HG02759 (cell line): Measurements from ENCODE around the gene ENOX1.
"Not testable (repeated sequence)": the region's sequence is repeated elsewhere in the genome, so short reads cannot be mapped to it uniquely, and the experiment has no call there.

Source experiments
- ATAC-seq: cut with Tn5 transposase; IDR thresholded peaks from one replicate; pipeline ENCODE4 v1.9.1; 2021; ENCODE audit warnings: mild to moderate bottlenecking, moderate library complexity; ENCODE audit not compliant: unreplicated experiment

Gene ENOX1

DNA sequence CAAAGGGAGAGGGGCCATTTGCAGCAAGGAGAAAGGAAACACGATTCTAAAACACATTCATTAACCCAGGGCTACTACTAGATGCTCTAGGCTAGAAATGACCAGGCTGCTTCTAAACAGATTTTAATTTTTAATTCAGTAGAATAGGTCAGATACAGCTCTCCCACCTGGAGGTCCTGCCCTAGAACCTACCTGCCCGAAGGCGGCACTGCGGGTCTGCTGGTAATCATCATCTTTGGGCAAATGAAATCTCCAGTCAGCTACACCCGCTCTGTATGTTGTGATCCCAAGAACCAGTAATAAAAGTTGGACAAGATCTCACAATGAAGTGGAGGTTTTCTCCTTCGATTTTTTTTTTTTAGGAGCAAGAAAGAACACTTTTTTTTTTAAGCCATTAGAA, 345.3 kb downstream of the ENOX1 start:
- ATAC-seq = no peak

DNA sequence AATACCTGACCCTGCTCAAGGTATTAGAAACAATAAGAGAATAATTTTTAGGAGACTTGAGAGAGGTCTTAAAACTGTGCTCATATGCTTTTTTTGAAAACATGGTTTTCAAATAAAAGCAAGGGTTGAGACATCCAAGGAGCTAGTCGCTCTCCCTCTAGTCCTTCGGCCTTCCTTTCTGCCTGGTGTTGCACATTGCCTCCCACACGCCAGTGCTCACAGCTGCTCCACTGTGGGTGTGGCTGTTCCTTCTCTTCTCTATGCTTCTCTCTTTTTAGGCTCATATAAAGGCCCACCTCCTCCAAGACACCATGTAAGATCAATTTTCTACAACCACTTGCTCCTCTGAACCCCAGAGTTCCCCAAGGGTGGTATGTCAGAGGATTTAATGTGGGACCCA, 352.6 kb downstream of the ENOX1 start:
- no peak for ATAC-seq

DNA sequence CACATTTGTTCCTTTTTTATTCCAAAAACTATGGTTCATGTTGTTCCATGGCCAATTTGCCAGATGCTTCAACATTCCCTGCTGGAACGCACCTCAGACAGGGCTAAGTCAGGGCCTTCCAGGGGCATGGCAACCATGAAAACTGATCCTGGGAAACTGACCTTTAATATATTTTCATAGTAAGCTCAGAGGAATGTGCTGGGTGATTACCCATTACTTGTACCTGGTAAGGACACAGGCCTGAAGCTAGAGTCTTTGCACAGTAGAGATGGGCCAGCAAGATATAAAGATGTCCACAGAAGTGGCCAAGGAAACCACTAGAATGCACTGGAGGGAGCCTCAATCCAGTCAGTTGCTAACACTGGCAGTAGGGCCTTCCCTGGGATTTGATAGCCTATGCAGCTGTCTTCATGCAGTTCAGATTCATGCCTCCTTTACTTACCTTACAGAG, 353.1 kb downstream of the ENOX1 start:
- ATAC-seq = no peak

- ATAC-seq = no peak
These were observed 353.8 kb downstream of the ENOX1 start for GRCh38 chr13:43432958-43433357.

- no peak for ATAC-seq
These were observed 354.9 kb downstream of the ENOX1 start for GRCh38 chr13:43431841-43432240.

DNA sequence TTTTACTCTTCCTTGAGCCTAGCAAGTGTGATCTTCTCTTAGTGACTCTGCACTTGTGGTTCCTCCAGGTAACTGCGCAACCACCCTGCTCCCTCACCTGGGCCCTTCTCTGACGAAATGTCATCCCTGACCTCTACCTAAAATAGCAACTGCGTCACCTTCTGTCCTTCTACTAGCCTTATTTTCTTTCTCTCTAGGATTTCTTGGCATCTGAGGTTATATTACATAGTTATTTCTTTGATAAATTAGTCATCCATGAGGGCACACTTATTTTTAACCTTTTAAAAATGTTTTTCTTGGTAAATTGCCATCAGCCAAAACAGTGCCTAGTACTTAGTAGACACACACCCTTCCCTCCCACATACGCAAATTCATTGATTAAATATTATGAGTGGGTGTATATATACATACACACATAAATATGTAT, 355.5 kb downstream of the ENOX1 start:
- ATAC-seq = no peak

- ATAC-seq = no peak
These were observed 358.1 kb downstream of the ENOX1 start for GRCh38 chr13:43428545-43429296.

- ATAC-seq = no peak
These were observed 360.4 kb downstream of the ENOX1 start for GRCh38 chr13:43426355-43426754.

DNA sequence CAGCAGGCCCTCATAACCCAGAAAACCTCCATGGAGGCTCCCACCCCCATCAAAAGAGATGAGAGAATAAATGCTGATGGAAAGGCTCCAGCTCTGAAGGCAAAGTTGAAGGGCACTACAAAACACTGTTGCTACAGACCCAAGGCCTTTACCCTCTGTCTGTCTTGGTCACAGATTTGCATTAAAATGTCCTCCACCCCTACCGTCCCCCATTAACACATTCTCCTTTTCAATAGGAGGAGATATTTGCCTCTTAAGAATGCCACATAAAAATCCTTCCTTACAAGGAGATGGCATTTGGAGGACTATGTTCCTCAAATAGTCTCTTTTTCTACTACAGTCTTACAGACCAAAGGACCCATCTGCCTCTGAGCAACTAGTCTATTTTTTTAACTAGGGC, 361.5 kb downstream of the ENOX1 start:
- ATAC-seq = no peak

DNA sequence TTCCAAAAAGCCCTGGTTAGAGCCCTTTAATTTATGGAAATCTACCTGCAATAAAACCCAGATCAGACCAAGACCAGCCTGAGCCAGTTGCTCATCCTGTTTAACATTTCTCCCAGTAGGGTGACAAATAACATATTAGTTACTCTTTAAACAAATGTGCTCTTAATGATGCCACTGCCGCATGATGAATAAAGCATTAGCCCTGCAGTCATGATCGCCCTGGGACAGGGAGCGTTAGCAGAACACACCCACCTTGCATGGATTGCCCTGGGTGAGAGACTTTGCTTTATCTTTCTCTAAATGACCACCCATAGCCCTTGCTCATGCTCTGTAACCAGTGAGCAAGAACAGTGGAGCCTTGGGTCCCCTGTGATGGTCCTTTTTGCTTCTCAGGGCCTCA, 362.4 kb downstream of the ENOX1 start:
- ATAC-seq = no peak

- no peak for ATAC-seq
These were observed 364.7 kb downstream of the ENOX1 start for GRCh38 chr13:43422116-43422515.

DNA sequence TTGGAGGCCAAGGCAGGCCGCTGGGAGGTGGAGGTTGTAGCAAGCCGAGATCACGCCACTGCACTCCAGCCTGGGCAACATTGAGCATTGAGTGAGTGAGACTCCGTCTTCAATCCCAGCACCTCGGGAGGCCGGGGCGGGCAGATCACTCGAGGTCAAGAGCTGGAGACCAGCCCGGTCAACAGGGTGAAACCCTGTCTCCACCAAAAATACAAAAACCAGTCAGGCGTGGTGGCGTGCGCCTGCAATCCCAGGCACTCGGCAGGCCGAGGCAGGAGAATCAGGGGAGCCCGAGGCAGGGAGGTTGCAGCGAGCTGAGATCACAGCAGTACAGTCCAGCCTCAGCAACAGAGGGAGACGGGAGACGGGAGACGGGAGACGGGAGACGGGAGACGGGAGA, 369.9 kb downstream of the ENOX1 start:
- ATAC-seq = not testable (repeated sequence)

DNA sequence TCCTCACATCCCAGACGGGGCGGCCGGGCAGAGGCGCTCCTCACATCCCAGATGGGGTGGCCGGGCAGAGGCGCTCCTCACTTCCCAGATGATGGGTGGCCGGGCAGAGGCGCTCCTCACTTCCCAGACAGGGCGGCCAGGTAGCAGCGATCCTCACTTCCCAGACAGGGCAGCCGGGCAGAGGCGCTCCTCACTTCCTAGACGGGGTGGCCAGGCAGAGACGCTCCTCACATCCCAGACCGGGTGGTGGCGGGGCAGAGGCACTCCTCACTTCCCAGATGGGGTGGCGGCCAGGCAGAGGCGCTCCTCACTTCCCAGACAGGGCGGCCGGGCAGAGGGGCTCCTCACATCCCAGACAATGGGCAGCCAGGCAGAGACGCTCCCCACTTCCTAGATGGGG, 370.4 kb downstream of the ENOX1 start:
- not testable (repeated sequence) for ATAC-seq

DNA sequence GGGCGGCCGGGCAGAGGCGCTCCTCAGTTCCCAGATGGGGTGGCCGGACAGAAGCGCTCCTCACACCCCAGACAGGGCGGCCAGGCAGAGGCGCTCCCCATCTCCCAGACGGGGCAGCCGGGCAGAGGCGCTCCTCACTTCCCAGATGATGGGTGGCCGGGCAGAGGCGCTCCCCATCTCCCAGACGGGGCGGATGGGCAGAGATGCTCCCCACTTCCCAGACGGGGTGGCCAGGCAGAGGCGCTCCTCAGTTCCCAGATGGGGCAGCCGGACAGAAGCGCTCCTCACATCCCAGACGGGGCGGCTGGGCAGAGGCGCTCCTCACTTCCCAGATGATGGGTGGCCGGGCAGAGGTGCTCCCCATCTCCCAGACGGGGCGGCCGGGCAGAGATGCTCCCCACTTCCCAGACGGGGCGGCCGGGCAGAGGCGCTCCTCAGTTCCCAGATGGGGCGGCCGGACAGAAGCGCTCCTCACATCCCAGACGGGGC, 370.8 kb downstream of the ENOX1 start:
- ATAC-seq = not testable (repeated sequence)

GRCh38 chr13:43414111-43414510, 372.7 kb downstream of the ENOX1 start:
- ATAC-seq = no peak

DNA sequence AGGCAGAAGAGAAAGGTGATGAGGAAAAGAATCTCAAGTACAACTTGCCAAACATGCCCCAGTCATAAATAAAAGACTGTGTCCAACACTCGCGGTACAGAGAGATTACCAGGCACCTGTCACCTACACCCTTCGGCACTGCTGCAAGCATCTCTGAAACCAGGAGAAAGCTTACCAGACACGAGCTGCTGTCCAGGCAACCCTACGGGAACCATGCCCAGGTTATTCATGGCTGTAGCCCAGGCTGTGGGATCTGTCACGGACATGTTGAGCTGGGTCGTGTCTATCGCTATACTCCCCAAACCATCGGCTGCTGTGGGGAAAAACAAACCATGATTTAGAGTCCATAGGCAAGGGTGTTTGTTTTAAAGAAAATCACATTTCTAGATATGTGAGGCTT, 375.0 kb downstream of the ENOX1 start:
- no peak for ATAC-seq

DNA sequence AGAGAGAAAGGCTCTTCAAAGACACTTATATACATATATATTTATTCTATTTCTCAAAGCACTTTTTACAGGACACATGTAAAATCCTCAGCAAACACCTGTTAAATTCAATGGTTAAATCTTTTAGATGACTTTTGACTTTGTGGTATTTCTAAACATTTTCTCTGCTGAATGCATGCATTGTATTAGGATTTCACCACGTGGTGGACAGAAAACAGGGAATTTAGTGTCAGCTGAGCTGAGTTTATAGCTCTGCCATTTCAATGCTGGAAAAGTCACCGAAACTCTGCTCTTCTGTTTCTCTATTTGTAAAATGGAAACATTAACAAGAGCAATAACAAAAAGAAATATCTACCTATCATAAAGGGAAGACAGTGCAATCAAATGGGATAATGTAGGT, 375.6 kb downstream of the ENOX1 start:
- no peak for ATAC-seq

GRCh38 chr13:43408274-43408673, 378.5 kb downstream of the ENOX1 start:
- ATAC-seq = no peak

DNA sequence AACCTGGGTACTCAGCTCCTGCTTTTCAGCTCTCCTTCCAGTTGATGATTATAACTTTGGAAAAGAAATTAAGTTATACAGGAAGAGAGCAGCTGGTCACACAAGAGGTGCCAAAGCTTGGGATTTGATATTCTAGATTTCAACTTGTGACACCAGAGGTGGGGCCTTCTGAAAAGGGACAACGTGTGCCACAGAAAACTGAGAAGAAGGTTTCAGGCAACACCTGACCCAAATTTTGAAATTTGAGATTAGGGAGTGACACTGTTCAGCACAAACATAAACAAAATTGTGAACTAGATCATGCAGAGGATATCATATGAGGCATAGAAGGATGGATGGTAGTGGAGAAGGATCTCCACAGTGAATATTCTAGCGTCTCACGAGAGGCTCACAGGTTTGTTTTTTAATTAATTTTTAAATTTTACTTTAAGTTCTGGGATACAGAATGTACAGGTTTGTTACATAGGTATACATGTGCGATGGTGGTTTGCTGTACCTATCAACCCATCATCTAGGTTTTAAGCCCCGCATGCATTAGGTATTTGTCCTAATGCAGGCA, 379.7 kb downstream of the ENOX1 start:
- ATAC-seq = no peak

DNA sequence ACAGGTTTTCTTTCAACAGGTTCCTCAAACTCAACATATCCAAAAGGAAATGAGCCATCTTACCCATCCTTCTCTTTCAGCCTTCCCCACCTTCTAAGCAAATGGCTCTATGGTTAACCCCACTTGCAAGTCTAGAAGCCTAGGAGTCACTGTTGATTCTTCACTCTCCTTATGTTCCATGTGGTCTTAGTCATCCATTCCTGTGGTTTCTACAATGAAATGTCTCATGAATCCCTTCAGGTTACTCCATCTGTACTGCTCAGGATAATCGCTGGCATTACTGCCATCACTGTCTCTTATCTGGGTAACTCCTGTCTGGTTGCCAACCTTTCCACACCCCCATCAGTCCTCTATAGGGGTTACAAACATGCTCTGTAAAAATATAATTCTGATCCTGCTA, 381.3 kb downstream of the ENOX1 start:
- ATAC-seq = no peak

DNA sequence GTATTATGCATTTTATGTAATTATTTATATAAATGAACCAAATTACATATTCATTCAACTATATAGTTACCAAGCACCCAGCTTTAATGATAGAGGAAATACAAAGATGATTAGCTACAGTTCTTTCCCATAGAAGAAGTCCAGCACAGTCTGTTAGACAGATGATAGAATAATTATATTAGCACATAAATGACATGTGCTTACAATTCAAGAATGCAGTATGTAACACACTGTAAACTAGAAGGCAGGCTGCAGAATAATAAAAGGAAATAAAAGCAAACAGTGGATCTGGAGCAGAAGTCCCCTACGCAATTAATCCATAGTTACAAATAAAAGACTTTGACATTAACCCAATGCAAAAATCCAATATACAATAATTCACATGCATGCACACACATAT, 384.4 kb downstream of the ENOX1 start:
- ATAC-seq = no peak

- ATAC-seq = no peak
These were observed 385.4 kb downstream of the ENOX1 start for GRCh38 chr13:43401361-43401760.

DNA sequence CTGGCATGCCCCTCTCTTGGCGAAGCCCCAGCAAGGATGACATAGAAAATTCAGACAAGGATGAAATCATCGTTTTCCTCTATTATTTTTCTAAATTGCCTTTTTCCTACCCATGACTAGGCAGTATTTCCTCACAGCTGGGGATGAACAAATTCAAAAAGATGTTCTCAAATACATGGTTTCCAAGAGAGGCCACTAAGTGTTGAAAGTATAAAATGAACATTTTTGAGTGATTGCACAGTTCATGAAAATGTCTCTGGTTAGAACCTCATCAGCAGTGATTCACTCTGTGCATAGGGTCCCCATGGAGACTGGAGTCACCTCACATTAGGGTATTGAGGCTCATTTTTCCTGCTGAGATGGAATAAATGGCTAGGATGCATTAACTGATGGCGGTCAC, 389.7 kb downstream of the ENOX1 start:
- ATAC-seq = no peak
